Right atrium auricular region (tissue), 2 donors: ENCODE measurements around the gene STAG1. TPM values are rescaled to one million over a fixed set of nuclear protein-coding genes. Genes with fewer than 3 reads are reported as not detected.
"Not testable (repeated sequence)": the region's sequence is repeated elsewhere in the genome, so short reads cannot be mapped to it uniquely, and the experiment has no call there.

Experiments
- DNase-seq: peaks from one replicate; pipeline ENCODE4 v3.0.0-alpha.2; 2019; ENCODE audit warnings: low spot score
- H3K27ac ChIP-seq, 2 donors: fragments of 200-600 bp; sonication (generic); 1 replicate in 1 of 2; 2 replicates in 1 of 2; pipeline ENCODE4 v1.5.1; 2016 to 2019
- H3K27me3 ChIP-seq, 2 donors: fragments of 200-600 bp; sonication (generic); one replicate each; pipeline versions ENCODE4 v1.5.1 to v1.6.0; 2017 to 2019
- H3K36me3 ChIP-seq: fragments of 200-600 bp; sonication (generic); one replicate; pipeline ENCODE4 v1.5.1; 2016
- H3K4me1 ChIP-seq, 2 donors: fragments of 200-600 bp; sonication (generic); one replicate each; pipeline versions ENCODE4 v1.5.1 to v1.6.0; 2017 to 2019
- H3K4me3 ChIP-seq, 2 donors: fragments of 200-600 bp; sonication (generic); 1 replicate in 1 of 2; 2 replicates in 1 of 2; pipeline ENCODE4 v1.5.1; 2017 to 2019; ENCODE audit warnings: mild to moderate bottlenecking in 1 of 2, moderate library complexity in 1 of 2
- H3K9me3 ChIP-seq, 2 donors: fragments of 200-600 bp; sonication (generic); one replicate each; pipeline ENCODE4 v1.5.1; 2019
- CTCF ChIP-seq, 2 donors: fragments of 200-600 bp; sonication (generic); IDR thresholded peaks; one replicate each; pipeline ENCODE4 v1.5.1; 2019; ENCODE audit warnings: antibody characterized with exemption in 2 of 2
- total RNA-seq, 2 donors: library from RNA; depleted of rRNA; stranded (reverse); fragments of >200 nt; gene quantifications; one replicate each; pipeline ENCODE4 v1.1.0, GENCODE V29; 2016

The STAG1 gene
- total RNA-seq, 2 donors from 2014 or later, result 16.5 to 24.8 TPM

DNA sequence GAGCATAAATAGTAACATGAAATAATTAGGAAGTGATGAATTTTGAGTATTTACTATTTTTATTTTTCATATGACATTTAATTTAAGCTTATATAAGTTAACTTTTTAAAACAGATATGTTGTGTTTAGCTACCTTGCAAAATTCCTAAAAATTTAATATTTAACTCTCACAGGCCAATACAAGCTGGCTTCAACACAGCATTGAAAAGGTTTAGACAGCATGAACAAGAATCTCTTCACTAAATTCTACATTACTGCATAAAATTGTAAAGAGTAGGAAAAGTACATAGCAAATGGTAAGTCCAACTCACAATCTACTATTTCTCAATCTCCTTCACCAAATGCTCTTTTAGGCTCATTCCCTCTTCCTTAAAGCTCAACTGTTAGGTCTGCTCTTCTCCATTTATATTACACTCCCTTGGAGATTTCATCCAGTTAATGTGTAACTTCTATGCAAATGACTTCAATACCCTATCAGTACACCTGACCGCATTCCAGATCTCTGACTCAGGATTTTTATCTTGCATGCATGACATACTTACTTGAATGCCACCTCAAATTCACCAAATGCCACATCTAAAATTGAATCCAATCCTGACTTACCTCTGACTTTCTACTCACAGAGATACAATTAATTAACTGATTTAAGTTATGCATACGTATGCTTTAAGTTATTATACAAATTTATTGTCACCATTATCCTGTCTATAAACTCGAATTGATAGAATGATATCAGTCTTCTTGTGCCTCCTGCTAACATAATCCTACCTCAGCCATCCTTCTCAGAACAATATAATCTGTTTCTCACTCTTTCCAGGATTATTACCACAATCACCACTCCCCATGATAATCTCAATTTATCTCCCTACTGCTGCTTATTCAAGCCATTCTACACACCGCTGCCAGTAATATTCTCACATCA lies 127.0 kb downstream of the STAG1 start:
- Histone ChIP-seq H3K4me1 (peaks cover 0 to 7% of the 10 kb centered on the region in 2 donors), H3K27ac (no peak overlapping the region), H3K9me3 (no peaks in the 10 kb centered on the region), H3K27me3 (no peaks in the 10 kb centered on the region), H3K4me3 (no peak overlapping the region), H3K36me3 (no peaks in the 10 kb centered on the region)
- no peak for TF ChIP-seq CTCF (IDR thresholded peaks at IDR 0.05)
- no peak for DNase-seq

- no peak for TF ChIP-seq CTCF (IDR thresholded peaks at IDR 0.05)
- no peak for DNase-seq
Measured at GRCh38 chr3:136624371-136624770, 127.8 kb downstream of the STAG1 start.

DNA sequence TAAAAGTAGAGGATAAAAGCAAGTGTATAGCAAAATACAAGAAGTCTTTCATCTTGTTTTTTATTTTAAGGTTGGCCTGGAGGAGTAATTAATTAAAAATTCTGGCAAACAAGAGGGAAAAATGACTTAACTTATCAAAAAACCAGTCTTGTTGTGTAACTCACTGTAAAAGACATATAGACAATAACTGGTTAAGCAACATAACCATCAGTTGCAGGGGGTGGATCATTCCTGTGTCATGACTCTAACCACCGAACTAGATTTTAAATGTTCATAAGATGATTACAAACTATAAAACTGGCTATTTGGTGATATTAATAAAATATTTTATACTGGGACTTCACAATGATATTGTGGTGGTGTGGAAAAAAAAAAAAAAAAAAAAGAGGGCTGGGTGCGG lies 130.6 kb downstream of the STAG1 start:
- no peak overlapping the region for H3K4me3 ChIP-seq
- no peaks in the 10 kb centered on the region for H3K36me3 ChIP-seq
- no peaks in the 10 kb centered on the region for H3K9me3 ChIP-seq
- no peak for DNase-seq
- no peak for TF ChIP-seq CTCF (IDR thresholded peaks at IDR 0.05)
- H3K4me1 ChIP-seq, result peaks cover 0 to 7% of the 10 kb centered on the region in 2 donors
- H3K27me3 ChIP-seq, result no peaks in the 10 kb centered on the region
- no peak overlapping the region for H3K27ac ChIP-seq

More at GRCh38 chr3:136624371-136624770, 127.8 kb downstream of the STAG1 start:
- Histone ChIP-seq H3K4me1 (peaks cover 0 to 7% of the 10 kb centered on the region in 2 donors), H3K27me3 (no peaks in the 10 kb centered on the region), H3K9me3 (no peaks in the 10 kb centered on the region), H3K36me3 (no peaks in the 10 kb centered on the region), H3K4me3 (no peak overlapping the region), H3K27ac (no peak overlapping the region)

- H3K36me3 ChIP-seq, result no peaks in the 10 kb centered on the region
- H3K9me3 ChIP-seq, result no peaks in the 10 kb centered on the region
- no peaks in the 10 kb centered on the region for H3K27me3 ChIP-seq
- no peak for TF ChIP-seq CTCF (IDR thresholded peaks at IDR 0.05)
- H3K4me1 ChIP-seq, result peaks cover 0 to 6% of the 10 kb centered on the region in 2 donors
- no peak for DNase-seq
- no peak overlapping the region for H3K27ac ChIP-seq
- no peak overlapping the region for H3K4me3 ChIP-seq
Measured at GRCh38 chr3:136620436-136620835, 131.7 kb downstream of the STAG1 start.

- not testable (repeated sequence) for H3K4me1 ChIP-seq, H3K36me3 ChIP-seq, H3K4me3 ChIP-seq, DNase-seq, H3K9me3 ChIP-seq, H3K27ac ChIP-seq, H3K27me3 ChIP-seq
Measured at GRCh38 chr3:136617969-136618525, 134.1 kb downstream of the STAG1 start.

- H3K36me3 ChIP-seq, result no peaks in the 10 kb centered on the region
- TF ChIP-seq CTCF (IDR thresholded peaks at IDR 0.05), result no peak
- H3K4me3 ChIP-seq, result no peak overlapping the region
- H3K9me3 ChIP-seq, result no peaks in the 10 kb centered on the region
- H3K27me3 ChIP-seq, result no peaks in the 10 kb centered on the region
- no peaks in the 10 kb centered on the region for H3K4me1 ChIP-seq
- no peak for DNase-seq
- H3K27ac ChIP-seq, result no peak overlapping the region
Measured at GRCh38 chr3:136617198-136617597, 135.0 kb downstream of the STAG1 start.
